ENCODE results near the gene LGALS4. TPM values are rescaled to one million over a fixed set of nuclear protein-coding genes. Genes with fewer than 3 reads are reported as not detected.
"Not testable (repeated sequence)": the region's sequence is repeated elsewhere in the genome, so short reads cannot be mapped to it uniquely, and the experiment has no call there.

The LGALS4 gene
- total RNA-seq, 1 donor from 2014 or later = 0.54 TPM

DNA sequence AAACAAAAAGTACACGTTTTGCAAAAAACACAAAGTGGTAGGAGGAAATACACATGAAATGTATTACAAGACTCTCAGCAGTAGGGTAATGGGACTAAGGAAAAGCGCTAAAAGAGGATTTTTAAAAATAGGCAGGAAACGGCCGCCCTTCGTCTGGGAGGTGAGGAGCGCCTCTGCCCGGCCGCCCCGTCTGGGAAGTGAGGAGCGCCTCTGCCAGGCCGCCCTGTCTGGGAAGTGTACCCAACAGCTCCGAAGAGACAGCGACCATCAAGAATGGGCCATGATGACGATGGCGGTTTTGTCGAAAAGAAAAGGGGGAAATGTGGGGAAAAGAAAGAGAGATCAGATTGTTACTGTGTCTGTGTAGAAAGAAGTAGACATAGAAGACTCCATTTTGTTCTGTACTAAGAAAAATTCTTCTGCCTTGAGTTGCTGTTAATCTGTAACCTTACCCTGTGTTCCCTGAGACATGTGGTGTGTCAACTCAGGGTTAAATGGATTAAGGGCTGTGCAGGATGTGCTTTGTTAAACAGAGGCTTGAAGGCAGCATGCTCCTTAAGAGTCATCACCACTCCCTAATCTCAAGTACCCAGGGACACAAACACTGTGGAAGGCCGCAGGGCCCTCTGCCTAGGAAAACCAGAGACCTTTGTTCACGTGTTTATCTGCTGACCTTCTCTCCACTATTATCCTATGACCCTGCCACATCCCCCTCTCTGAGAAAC, 5.2 kb downstream of the LGALS4 start:
- intact Hi-C loops (cut with DNase I); DNase-seq (ENCODE audit: low spot score): not testable (repeated sequence)

DNA sequence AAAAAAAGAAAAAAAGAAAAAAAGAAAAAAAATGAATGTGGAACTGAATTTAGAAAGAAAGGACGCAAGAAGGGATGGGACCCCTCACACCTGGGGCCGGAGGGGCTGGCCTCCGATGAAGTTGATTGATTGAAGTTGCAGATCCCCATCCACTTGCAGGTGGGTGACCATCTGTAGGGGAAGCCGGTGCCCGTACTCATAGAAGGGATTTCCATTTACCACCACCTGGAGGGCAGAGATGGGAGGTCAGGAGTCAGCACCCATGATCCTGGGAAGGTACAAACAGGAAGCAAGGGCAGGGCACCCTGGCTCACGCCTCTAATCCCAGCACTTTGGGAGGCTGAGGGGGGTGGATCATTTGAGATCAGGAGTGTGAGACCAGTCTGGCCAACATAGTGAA, 6.4 kb downstream of the LGALS4 start:
- DNase-seq (ENCODE audit: low spot score) = no peak
- intact Hi-C loops (cut with DNase I) = no loop called here

DNA sequence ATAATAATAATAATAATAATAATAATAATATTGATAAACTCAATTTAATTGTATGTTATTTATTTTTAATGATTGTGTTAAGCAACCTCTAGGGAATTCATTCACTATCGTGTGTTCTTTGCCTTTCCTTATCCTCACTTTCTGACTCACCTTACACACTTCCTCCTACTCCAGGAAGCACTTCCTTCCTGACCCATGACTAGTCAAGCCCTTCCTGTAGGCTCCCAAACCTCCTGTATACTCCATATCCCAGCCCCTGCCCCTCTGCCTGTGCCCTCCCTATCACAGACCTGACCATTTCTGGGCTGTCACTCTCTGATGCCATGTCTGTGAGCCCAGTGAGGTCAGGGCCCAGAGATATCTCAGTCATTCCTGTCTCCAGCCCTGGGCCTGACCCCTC, 7.6 kb downstream of the LGALS4 start:
- no peak for DNase-seq (ENCODE audit: low spot score)
- intact Hi-C loops (cut with DNase I) = no loop called here

DNA sequence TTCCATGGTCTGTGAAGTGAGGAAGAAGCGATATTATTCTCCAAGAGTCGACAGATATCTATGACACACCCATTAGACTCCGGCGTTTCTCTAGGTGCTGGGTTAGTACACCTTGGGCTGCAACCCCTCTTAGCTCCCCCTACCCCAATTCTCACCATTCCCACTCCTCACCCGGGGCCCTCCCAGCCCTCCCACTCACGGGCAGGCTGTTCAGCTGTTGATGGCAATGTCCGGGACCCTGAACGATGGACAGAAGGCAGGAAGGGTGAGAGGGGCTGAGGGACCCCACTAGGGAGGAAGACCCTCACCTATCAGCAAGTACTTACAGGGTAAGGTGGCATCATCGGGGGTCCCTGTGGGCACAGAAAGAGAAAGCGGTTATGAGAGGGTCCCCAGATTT, 9.2 kb downstream of the LGALS4 start:
- DNase-seq (ENCODE audit: low spot score) = no peak
- intact Hi-C loops (cut with DNase I) = no loop called here

DNA sequence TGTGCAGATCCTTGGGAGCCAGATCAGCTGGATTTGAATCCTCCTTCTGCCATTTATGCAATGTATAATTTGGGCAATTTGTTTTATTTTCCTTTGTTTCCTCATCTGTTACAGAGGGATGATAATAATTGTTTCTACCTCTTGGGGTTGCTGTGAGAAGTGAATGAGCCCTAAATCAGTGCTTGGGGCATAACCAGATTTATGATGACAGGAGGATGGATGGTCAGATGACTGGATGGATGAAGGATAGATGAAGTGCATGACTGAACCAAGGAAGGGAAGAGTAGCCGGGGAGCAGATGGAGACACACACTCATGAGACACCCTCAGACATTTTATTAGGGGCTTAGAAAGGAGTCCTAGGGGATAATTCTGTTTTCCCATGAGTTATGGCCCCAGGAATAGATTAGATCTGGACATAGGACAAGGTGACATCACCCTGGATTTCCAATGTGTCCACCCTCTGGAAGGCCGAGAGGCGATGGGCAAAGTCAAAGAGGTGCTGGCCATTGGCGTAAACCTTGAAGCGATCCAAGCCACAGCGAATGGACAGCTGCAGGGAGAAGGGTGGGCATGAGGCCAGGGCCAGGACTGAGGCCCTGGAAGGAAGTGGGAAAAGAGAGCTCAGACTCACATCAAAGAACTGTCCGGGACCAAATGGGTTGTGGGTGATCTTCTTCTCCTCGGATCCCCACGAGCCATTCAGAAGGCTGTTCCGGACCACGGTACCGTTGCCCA, 11.2 kb downstream of the LGALS4 start:
- DNase-seq (ENCODE audit: low spot score) = no peak

DNA sequence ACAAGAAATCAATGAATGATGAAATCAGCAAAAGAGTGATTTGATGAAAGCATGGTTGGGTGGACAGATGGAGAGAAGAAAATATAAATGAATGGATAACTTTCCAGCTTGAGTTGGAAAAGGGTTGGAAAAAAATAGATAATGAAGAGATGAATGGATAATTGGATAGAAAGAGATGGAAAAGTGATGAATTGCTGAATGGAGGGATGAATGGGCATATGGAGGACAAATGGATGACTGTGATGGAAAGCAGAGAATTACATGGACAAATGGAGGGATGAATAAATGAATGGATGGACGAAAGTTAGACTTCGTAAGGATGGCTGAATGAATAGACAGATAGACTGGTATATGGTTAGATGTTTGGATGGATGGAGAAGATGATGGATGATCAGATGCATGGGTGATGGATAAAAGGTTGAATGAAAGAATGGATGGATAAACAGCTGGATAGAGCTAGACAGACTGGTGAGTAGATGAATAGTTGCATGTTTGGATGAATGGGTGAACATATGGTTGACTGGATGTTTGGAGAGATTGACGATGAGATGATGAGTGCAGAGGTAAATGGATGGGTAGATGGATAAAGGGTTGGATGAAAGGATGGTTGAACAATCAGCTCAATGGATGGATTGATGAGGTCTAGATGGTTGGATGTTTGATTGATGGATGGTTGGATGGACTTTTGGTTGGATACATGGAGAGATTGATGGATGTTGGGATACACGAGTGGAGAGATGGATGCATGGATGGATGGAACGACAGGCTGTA, 12.0 kb downstream of the LGALS4 start:
- no peak for DNase-seq (ENCODE audit: low spot score)
- intact Hi-C loops (cut with DNase I) = no loop called here

More for the DNA sequence above, 11.2 kb downstream of the LGALS4 start:
- intact Hi-C loops (cut with DNase I) = no loop called here

DNA sequence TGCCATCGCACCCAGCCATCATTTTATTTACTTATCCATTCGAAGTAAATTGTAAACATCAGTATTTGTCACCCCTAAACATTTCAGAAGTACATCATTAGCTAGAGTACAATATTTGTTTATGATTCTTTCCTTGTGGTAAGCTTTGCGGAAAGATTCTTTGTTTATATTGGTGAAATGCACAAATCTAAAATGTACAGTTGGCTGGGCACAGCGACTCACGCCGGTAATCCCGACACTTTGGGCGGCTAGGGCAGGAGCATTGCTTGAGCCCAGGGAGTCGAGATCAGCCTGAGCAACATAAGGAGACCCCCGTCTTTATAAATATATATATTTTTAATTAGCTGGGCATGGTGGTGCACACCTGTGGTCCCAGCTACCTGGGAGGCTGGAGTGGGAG, 13.6 kb downstream of the LGALS4 start:
- intact Hi-C loops (cut with DNase I) = no loop called here
- DNase-seq (ENCODE audit: low spot score) = no peak

DNA sequence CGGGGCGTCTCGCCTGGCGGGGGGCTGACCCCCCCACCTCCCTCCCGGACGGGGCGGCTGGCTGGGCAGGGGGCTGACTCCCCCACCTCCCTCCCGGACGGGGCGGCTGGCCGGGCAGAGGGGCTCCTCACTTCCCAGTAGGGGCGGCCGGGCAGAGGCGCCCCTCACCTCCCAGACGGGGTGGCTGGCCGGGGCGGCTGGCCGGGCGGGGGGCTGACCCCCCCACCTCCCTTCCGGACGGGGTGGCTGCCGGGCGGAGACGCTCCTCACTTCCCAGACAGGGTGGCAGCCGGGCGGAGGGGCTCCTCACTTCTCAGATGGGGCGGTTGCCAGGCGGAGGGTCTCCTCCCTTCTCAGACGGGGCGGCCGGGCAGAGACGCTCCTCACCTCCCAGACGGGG, 15.0 kb downstream of the LGALS4 start:
- intact Hi-C loops (cut with DNase I); DNase-seq (ENCODE audit: low spot score): not testable (repeated sequence)

DNA sequence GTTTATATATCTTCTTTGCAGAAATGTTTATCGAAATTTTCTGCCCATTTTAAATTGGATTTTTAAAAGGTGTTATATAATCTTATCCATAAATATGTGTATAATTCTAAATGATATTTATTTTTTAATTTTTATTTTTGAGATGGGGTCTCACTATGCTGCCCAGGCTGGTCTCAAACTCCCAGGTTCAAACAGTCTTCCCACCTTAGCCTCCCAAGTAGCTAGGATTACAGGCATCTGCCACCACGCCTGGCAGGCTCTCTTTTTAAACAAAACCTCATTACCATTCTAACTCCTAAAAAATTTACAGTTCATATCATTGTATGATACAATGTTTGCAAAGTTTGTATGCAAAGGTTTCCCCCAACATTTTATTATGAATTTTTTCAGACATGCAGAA, 16.6 kb downstream of the LGALS4 start:
- intact Hi-C loops (cut with DNase I) = no loop called here
- DNase-seq (ENCODE audit: low spot score) = no peak

DNA sequence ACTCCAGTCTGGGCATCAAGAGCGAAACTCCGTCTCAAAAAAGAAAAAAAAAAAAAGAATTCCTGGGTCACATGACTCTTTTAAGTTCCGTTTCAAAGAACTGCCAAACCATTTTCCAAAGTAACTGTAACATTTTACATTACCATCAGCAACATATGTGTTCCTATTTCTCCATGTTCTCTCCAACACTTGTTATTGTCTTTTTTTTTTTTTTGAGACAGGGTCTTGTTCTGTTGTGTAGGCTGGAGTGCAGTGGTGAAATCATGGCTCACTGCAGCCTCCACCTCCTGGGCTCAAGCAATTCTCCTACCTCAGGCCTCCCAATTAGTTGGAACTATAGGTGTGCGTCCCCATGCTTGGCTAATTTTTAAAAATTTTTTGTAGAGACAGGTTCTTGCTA, 17.2 kb downstream of the LGALS4 start:
- intact Hi-C loops (cut with DNase I) = no loop called here
- no peak for DNase-seq (ENCODE audit: low spot score)

DNA sequence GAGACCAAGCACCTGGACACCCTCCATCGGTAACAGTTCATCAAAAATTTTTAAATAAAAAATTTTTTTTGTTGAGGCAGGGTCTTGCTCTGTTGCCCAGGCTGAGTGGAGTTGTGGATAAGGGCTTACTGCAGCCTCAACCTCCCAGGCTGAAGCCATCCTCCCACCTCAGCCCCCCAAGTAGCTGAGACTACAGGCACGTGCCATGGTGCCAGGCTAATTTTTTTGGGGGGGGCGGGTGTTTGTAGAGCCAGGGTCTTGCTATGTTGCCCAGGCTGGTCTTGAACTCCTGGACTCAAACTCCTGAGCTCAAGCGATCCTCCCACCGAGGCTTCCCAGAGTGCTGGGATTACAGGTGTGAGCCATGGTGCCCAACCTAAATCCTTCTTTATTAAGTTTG, 19.1 kb downstream of the LGALS4 start:
- DNase-seq (ENCODE audit: low spot score) = no peak
- intact Hi-C loops (cut with DNase I) = no loop called here

DNA sequence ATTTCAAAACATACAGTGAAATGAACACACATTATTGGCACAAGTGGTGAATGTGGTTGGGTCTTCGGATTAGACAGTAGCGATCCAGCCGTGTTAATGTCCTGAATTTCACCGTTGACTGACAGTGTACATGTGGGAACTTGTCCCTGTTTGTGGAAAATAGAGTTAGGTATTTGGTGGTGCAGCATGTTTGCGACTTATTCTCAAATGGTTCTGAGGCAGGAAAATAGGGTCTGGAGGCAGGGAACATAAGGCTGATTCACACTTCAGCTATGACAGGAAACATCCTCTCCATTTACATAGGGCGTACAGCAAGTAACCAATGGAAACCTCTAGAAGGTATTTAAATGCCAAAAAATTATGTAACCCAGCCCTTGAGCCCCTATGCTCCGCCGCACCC, 19.6 kb downstream of the LGALS4 start:
- no peak for DNase-seq (ENCODE audit: low spot score)

DNA sequence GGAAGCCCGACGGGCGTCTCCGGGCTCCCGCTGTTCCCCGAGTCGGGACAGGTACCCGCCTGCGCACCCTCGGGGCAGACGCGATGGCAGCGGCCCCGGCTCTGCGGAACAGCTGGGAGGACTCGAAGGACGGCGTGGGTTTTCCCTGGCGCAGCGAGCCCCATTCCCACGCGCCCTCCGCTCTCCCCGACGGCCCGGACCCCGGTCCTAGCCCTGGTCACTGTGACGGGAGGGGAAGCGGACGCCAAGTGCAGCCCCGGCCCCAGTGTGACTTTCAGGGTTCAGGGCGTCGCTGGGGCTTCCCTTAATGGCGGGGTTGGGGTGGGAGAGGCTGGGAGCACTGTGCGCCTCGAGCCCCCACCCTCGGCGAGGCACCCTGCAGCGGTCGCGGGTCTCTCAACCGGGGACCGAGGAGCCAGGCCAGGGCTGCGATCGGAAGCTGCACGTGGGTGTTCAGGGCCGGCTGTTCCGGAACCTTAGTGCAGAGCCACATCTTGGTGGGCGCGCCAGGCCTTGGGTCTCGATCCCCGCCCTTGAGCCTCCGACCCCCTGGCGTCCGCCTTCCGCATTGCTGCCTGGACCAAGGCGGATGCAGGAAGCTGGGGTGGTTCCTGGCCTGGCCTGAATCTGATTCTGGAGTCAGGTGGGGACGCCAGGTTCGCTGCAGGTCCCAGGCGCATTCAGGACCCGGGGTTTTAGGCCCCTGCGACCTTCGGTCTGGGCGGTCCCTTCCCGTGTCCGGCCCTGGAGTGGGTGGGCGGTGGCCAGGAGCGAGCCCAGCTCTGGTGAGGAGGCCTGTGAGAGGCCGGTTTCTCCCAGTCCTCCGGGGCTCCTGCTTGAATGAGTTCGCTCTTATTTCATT, 20.3 kb downstream of the LGALS4 start:
- intact Hi-C loops (cut with DNase I) = no loop called here
- DNase-seq (ENCODE audit: low spot score) = no peak

More for the DNA sequence above, 19.6 kb downstream of the LGALS4 start:
- intact Hi-C loops (cut with DNase I) = no loop called here

DNA sequence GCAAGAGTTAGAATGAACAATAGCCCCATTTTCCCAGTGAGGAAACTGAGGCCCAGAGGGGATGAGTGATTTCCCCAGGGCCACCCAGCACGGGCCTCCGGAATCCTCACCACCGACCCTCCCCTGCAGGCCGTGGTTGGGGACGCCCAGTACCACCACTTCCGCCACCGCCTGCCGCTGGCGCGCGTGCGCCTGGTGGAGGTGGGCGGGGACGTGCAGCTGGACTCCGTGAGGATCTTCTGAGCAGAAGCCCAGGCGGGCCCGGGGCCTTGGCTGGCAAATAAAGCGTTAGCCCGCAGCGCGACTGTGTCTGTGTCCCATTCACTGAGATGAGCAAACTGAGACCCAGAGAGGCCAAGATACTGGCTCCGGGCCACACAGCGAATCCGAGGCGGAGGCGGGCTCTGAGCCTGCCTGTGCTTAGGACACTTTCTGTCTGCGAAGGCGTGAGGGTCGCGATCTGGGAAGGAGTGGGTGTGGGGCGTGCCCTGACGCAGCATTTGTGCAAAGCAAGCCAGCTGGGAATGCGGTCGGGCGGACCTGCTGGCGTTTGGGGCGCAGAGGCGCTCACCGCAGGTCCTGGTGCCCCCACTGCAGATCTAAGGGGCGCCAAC, 21.2 kb downstream of the LGALS4 start:
- DNase-seq (ENCODE audit: low spot score); intact Hi-C loops (cut with DNase I): not testable (repeated sequence)

DNA sequence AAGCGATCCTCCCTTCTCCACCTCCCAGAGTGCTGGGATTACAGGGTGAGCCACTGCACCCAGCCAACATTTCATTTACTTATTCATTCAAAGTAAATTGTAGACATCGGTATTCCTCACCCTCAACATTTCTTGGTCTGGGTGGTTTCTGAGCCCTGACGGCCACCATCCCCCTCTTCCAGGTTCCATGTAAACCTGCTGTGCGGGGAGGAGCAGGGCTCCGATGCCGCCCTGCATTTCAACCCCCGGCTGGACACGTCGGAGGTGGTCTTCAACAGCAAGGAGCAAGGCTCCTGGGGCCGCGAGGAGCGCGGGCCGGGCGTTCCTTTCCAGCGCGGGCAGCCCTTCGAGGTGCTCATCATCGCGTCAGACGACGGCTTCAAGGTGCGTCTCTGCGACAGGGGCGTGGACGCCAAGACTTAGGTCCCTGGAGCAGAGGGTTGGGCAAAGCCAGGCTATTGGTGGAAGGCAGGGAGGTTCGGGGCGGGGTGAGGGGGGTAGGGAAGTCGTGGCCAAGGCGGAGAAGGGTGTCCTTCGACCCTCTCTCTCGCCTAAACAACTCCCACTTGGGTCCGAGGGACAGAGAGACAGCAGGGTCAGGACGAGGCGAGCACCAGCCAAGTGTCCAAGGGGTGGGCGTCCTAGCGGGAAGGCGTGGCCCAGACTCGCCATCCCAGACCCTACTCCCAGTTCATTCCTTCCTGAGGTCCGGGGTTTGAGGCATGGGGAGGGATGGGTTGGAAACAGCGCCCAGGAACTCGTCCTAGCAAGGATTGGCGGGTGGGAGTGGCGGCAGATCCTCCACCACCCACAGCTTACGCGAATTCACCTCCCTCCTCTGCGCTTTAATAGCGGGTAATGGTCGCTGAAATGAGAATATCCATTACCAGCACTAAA, 22.0 kb downstream of the LGALS4 start:
- intact Hi-C loops (cut with DNase I); DNase-seq (ENCODE audit: low spot score): not testable (repeated sequence)

DNA sequence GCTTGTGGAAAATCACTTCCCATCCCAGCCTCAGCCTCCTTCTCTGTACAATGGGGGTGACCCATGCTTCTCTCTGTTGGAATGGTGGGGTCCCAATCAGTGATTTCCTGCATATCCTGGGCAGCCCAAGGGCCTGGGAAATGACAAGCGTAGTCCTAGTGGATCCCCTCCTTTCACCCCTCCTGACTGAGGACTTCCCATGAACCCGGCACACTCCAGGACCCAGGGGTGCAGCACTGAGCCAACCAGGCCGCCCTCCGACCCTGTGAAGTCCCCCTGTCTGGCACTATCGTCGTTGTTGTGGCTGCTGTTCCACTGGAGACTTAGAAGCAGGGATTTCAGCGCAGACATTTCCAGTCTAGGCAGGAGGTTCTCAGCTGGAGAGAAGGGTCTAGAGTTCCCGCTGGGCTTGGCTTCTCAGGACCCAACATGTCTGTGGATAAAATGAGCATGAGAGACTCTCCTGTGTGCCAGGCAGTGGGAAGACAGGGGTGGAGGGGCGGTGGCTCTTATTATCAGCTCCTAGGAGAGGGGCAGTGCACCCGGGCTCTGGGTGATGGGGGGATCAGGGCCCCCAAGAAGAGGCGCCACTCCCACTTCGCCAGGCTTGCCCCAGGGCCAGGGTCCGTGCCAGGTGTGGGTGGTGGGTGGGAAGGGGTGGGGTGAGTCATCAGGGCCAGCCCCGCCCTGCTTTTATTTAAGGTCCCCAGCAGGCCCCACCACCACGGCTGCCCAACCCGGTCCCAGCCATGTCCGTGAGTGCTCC, 24.1 kb downstream of the LGALS4 start, which contains the start of gene LGALS7B:
TSS of gene LGALS7B (plus strand) at position 723 of the 766 bp plus-strand sequence. CDS start at position 750, 27 bp downstream.
- intact Hi-C loops (cut with DNase I) = no loop called here

DNA sequence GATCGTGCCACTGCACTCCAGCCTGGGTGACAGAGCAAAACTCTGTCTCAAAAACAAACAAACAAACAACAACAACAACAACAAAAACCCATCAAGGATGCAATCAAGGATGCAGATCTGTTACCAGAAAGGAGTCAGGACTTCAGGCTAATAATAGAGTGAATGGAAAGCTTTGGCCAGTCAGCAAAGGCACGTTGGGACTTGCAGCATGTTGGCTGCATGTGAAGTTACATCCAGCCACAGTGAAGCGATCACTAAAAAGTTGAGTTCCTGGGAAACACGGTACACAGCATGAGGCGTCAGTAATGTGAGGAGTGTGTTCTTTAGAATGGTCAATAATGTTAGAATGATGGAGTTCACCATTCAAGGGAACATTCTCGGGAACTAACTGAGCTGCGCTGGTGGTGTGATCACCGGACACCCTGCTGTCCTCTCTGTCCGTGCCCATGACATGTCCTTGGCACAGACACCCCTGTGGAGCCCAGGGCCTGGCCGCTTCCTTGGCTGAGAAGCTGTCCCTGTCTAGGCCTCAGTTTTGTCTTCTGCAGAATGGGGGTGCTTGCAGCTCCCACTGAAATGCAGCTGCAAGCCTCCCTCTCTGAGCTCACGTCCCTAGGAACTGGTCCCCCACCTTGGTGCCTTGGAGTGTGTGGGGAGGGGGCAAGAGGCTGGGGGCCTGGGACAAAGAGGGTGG, 26.0 kb downstream of the LGALS4 start:
- DNase-seq (ENCODE audit: low spot score) = no peak
- intact Hi-C loops (cut with DNase I) = loop anchor here (2.0 kb wide), 1 partner anchor 54 kb away; no protein-coding TSS in a partner anchor

More for the DNA sequence above, 24.1 kb downstream of the LGALS4 start, which contains the start of gene LGALS7B:
- DNase-seq (ENCODE audit: low spot score) = no peak

Data from cardiac septum (tissue), 1 donor.